NCI-H2081 (cell line): Measurements from ENCODE around the gene RBMX2.

Source experiments
- DNase-seq, 2 experiments: peaks; one replicate each; lab custom pipeline; 2025; lab: John Stamatoyannopoulos, UW

RBMX2 gene

DNA sequence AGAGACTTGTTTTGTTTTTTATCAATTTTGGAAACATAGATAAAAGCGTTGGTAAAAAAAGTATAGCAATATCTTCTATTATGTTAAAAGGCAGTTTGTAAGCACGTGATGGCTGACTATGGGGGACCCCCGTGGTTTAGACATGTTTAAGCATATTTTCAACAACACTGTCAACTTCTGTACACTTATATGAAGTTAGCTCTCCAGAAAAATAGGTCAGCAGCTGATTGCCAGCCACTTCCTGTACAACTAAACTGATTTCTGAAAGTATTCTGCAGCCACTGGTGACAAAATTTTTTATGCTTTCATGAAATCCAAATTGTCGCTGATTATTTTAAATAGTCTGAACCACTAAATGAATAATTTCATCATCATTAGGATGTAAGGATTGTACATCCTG, 45.2 kb downstream of the RBMX2 start:
- no peak for DNase-seq
